Neural progenitor cell (in vitro differentiated cells): ENCODE results near the gene SIRPA. TPM values are rescaled to one million over a fixed set of nuclear protein-coding genes. Genes with fewer than 3 reads are reported as not detected.

ENCODE experiments used
- DNase-seq: peaks from one replicate; pipeline ENCODE4 v3.0.0-alpha.2; 2016; ENCODE audit warnings: low spot score
- H2AFZ ChIP-seq: fragments of 200-600 bp; sonication (generic); replicated peaks from 2 replicates; pipeline ENCODE4 v1.6.1; 2016; ENCODE audit warnings: antibody characterized with exemption
- H3F3A ChIP-seq: fragments of 200-600 bp; sonication (generic); 2 replicates; pipeline ENCODE4 v1.6.1; 2016; ENCODE audit warnings: antibody characterized with exemption, low read depth
- H3K27ac ChIP-seq: fragments of 200-600 bp; sonication (generic); 2 replicates; pipeline ENCODE4 v1.5.1; 2016; ENCODE audit warnings: mild to moderate bottlenecking
- H3K27me3 ChIP-seq: fragments of 200-600 bp; sonication (generic); 2 replicates; pipeline ENCODE4 v1.6.1; 2016; ENCODE audit warnings: mild to moderate bottlenecking, moderate library complexity
- H3K36me3 ChIP-seq: fragments of 200-600 bp; sonication (generic); 2 replicates; pipeline ENCODE4 v1.5.1; 2016
- H3K4me1 ChIP-seq: fragments of 200-600 bp; sonication (generic); 2 replicates; pipeline ENCODE4 v1.6.1; 2016; ENCODE audit warnings: mixed run types
- H3K4me2 ChIP-seq: fragments of 200-600 bp; sonication (generic); 2 replicates; pipeline ENCODE4 v1.6.1; 2016
- H3K4me3 ChIP-seq: fragments of 200-600 bp; sonication (generic); 2 replicates; pipeline ENCODE4 v1.5.1; 2016
- H3K79me2 ChIP-seq: fragments of 200-600 bp; sonication (generic); 2 replicates; pipeline ENCODE4 v1.6.1; 2016; ENCODE audit warnings: low read depth
- H3K9ac ChIP-seq: fragments of 200-600 bp; sonication (generic); 2 replicates; pipeline ENCODE4 v1.6.1; 2016
- H3K9me3 ChIP-seq: fragments of 200-600 bp; sonication (generic); 2 replicates; pipeline ENCODE4 v1.5.1; 2016; ENCODE audit warnings: low read depth
- H4K20me1 ChIP-seq: fragments of 200-600 bp; sonication (generic); 2 replicates; pipeline ENCODE4 v1.6.1; 2016; ENCODE audit warnings: low read depth
- H3K27ac Mint-ChIP-seq: 3 replicates; pipeline ENCODE4 v1.8.0; 2021; ENCODE audit warnings: mixed read lengths
- H3K27me3 Mint-ChIP-seq: 2 replicates; pipeline ENCODE4 v1.8.0; 2022; ENCODE audit warnings: low read depth, mild to moderate bottlenecking, inconsistent platforms, moderate library complexity, mixed read lengths; ENCODE audit not compliant: insufficient read depth
- H3K36me3 Mint-ChIP-seq: 3 replicates; pipeline ENCODE4 v1.8.0; 2021; ENCODE audit warnings: mixed read lengths
- H3K4me1 Mint-ChIP-seq: 3 replicates; pipeline ENCODE4 v1.8.0; 2021; ENCODE audit warnings: mixed read lengths
- H3K4me3 Mint-ChIP-seq: 3 replicates; pipeline ENCODE4 v1.8.0; 2021; ENCODE audit warnings: mild to moderate bottlenecking, moderate library complexity, mixed read lengths
- H3K9me3 Mint-ChIP-seq: 3 replicates; pipeline ENCODE4 v1.8.0; 2020; ENCODE audit warnings: mixed read lengths
- EZH2 ChIP-seq: fragments of 200-600 bp; sonication (generic); IDR thresholded peaks from 2 replicates; pipeline ENCODE4 v1.6.1; 2017; ENCODE audit warnings: antibody characterized with exemption, mild to moderate bottlenecking, moderate library complexity
- EZH2phosphoT487 ChIP-seq: fragments of 200-600 bp; sonication (generic); IDR thresholded peaks from 2 replicates; pipeline ENCODE4 v1.6.1; 2017; ENCODE audit warnings: antibody characterized with exemption
- total RNA-seq: library from RNA; depleted of rRNA; stranded (reverse); fragments of >200 nt; gene quantifications from 2 replicates; pipeline ENCODE4 v1.2.3, GENCODE V29; 2015; ENCODE audit warnings: low replicate concordance
- TF ChIP-seq, protein P1 (sequence below): fragments of 200-600 bp; sonication (generic); IDR thresholded peaks from 2 replicates; pipeline ENCODE4 v1.5.1; 2017; ENCODE audit warnings: antibody characterized with exemption, mild to moderate bottlenecking

Gene SIRPA
- total RNA-seq, 1 donor from 2014 or later, result 5.1 TPM

DNA sequence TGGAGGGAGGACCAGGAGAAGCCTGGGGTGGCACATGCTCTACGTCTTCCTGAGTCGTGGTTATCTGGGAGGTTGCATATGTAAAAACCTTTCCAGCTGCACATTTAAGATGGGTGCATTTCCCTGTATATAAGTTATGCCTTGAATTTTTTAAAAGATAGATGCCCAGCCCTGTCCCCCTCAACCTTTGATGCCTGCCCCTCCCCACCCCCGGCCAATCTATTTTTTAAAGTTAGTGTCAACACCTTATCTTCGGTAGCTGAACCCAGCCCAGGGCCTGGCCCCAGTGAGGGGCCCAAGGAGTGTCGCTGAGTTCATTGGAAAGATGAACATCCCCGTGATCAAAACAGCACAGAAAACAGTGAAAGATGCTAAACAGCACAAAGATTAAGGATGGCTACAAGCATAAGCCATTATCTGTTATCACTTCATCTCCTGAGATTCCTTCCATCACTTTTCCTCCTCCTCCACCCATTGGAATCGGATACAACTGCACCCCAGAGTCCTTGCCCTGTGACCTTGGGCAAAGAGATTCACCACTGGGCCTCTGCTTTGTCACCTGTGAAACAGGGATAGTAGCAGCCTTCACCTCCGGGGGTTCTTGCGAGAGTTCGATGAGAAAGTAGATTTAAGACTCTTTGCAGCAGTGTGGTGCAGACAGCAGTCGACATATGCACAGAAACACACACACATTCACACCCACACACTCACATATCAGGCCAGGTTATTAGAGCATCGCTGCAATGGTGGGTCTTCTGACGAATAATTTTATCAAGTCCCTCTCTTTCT is 47.5 kb downstream of the SIRPA start:
- no peak overlapping the region for H3K4me3 ChIP-seq
- TF ChIP-seq, protein P1, sequence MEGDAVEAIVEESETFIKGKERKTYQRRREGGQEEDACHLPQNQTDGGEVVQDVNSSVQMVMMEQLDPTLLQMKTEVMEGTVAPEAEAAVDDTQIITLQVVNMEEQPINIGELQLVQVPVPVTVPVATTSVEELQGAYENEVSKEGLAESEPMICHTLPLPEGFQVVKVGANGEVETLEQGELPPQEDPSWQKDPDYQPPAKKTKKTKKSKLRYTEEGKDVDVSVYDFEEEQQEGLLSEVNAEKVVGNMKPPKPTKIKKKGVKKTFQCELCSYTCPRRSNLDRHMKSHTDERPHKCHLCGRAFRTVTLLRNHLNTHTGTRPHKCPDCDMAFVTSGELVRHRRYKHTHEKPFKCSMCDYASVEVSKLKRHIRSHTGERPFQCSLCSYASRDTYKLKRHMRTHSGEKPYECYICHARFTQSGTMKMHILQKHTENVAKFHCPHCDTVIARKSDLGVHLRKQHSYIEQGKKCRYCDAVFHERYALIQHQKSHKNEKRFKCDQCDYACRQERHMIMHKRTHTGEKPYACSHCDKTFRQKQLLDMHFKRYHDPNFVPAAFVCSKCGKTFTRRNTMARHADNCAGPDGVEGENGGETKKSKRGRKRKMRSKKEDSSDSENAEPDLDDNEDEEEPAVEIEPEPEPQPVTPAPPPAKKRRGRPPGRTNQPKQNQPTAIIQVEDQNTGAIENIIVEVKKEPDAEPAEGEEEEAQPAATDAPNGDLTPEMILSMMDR, result no peak
- TF ChIP-seq EZH2 (no peak), EZH2phosphoT487 (no peak)
- H3K9me3 ChIP-seq, result no peaks in the 10 kb centered on the region

GRCh38 chr20:1943275-1944002 is 48.2 kb downstream of the SIRPA start:
- peaks cover 8% of the 10 kb centered on the region for H3K27me3 Mint-ChIP-seq
- Histone ChIP-seq H3K27ac (no peak overlapping the region), H4K20me1 (no peaks in the 10 kb centered on the region), H3K4me1 (peaks cover 18% of the 10 kb centered on the region), H3K27me3 (peaks cover 47% of the 10 kb centered on the region), H3K79me2 (no peaks in the 10 kb centered on the region), H3F3A (peaks cover 24% of the 10 kb centered on the region), H3K36me3 (no peaks in the 10 kb centered on the region), H2AFZ (no peak overlapping the region), H3K9me3 (no peaks in the 10 kb centered on the region), H3K4me2 (no peak overlapping the region), H3K4me3 (no peak overlapping the region), H3K9ac (no peak overlapping the region)
- H3K9me3 Mint-ChIP-seq, result no peaks in the 10 kb centered on the region
- peaks cover 20% of the 10 kb centered on the region for H3K4me1 Mint-ChIP-seq
- no peak overlapping the region for H3K27ac Mint-ChIP-seq
- no peaks in the 10 kb centered on the region for H3K36me3 Mint-ChIP-seq
- TF ChIP-seq EZH2phosphoT487 (no peak), EZH2 (no peak)
- TF ChIP-seq, protein P1, result no peak
- DNase-seq, result no peak
- H3K4me3 Mint-ChIP-seq, result no peak overlapping the region

More for the DNA sequence above, 47.5 kb downstream of the SIRPA start:
- Histone ChIP-seq H3K27me3 (peaks cover 42% of the 10 kb centered on the region), H2AFZ (no peak overlapping the region), H3K4me1 (peaks cover 18% of the 10 kb centered on the region), H3F3A (peaks cover 17% of the 10 kb centered on the region), H4K20me1 (no peaks in the 10 kb centered on the region), H3K36me3 (no peaks in the 10 kb centered on the region), H3K4me2 (no peak overlapping the region), H3K9ac (no peak overlapping the region), H3K79me2 (no peaks in the 10 kb centered on the region), H3K27ac (no peak overlapping the region)
- no peaks in the 10 kb centered on the region for H3K9me3 Mint-ChIP-seq
- peaks cover 14% of the 10 kb centered on the region for H3K4me1 Mint-ChIP-seq
- H3K4me3 Mint-ChIP-seq, result no peak overlapping the region
- no peak overlapping the region for H3K27ac Mint-ChIP-seq
- DNase-seq, result no peak
- H3K27me3 Mint-ChIP-seq, result peaks cover 5% of the 10 kb centered on the region
- H3K36me3 Mint-ChIP-seq, result peaks cover 3% of the 10 kb centered on the region

- H3F3A ChIP-seq, result peaks cover 35% of the 10 kb centered on the region
- H3K9me3 Mint-ChIP-seq, result no peaks in the 10 kb centered on the region
- no peak for DNase-seq
- H3K4me3 Mint-ChIP-seq, result no peak overlapping the region
- peaks cover 47% of the 10 kb centered on the region for H3K27me3 ChIP-seq
- H3K27ac ChIP-seq, result no peak overlapping the region
- no peak overlapping the region for H3K4me2 ChIP-seq
- H3K9ac ChIP-seq, result no peak overlapping the region
- H3K36me3 ChIP-seq, result no peaks in the 10 kb centered on the region
- no peaks in the 10 kb centered on the region for H3K36me3 Mint-ChIP-seq
- H3K4me1 ChIP-seq, result peaks cover 29% of the 10 kb centered on the region
- no peak overlapping the region for H3K27ac Mint-ChIP-seq
- no peaks in the 10 kb centered on the region for H3K79me2 ChIP-seq
- H3K4me1 Mint-ChIP-seq, result peaks cover 31% of the 10 kb centered on the region
- TF ChIP-seq EZH2, result no peak
- TF ChIP-seq EZH2phosphoT487, result no peak
- TF ChIP-seq, protein P1, result no peak
- H3K9me3 ChIP-seq, result no peaks in the 10 kb centered on the region
- H2AFZ ChIP-seq, result no peak overlapping the region
- H4K20me1 ChIP-seq, result no peaks in the 10 kb centered on the region
- peaks cover 8% of the 10 kb centered on the region for H3K27me3 Mint-ChIP-seq
- no peak overlapping the region for H3K4me3 ChIP-seq
These were observed 49.3 kb downstream of the SIRPA start for GRCh38 chr20:1944345-1945091.
